Stimulated activated CD4-positive, alpha-beta T cell treated with anti-CD3 and anti-CD28 coated beads, Interleukin-4, amount 100 ng/mL, for 24 hours (primary cell): ENCODE data around the gene MRRF.
A peak's percentile ranks its signal among the peaks of the same experiment; 100 is the strongest.

Source experiments
- DNase-seq: peaks from one replicate; pipeline ENCODE4 v3.0.0-alpha.2; 2020

Gene MRRF

DNA sequence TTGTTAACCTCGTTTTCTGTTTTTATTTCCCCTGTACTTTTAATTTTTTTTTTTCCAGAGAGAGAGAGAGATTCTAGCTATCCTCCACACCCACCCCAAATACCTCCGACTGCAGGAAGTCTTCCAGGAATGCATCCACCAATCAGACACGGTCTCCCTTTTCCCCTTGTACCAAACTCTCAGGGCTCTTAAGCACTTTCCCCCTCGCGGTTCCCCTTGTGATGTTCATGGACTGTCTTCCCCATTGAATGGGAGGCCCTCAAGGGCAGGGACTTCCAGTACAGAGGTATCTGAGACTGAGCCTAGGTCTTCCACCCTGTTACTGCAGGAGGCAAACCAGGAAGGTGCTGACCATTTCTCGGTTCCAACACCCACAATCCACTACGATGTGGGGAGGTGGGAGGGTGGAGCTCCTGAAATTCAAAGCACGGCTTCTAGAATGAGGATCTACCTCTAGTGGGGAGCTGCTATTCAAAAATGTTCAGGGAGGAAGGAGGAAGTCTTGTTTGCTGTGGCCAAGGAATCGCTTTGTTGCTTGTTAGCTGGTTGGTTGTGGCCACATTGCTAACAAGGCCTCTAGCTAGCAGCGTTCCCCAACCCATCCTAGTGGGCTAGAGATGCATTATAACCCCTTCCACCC, 68.6 kb downstream of the MRRF start:
- no peak for DNase-seq

DNA sequence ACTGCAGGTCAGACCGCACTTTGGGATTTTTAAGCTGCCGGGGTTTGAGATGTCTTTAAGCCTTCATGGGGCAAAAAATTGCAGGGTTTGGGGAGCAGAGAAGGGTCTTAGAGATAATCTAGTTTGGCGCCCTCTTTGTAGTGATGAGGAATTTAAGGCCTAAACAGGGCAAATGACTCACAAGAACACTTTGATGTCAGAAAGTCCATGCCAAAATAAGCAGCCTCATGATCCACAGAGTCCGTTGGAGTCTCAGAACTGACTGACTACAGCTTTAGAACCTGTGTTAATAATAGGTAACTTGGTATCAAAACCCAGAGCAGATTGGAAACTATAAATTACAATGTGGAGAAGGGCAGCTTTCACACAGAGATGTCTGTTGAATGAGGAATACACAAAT, 70.2 kb downstream of the MRRF start:
- DNase-seq: no peak

DNA sequence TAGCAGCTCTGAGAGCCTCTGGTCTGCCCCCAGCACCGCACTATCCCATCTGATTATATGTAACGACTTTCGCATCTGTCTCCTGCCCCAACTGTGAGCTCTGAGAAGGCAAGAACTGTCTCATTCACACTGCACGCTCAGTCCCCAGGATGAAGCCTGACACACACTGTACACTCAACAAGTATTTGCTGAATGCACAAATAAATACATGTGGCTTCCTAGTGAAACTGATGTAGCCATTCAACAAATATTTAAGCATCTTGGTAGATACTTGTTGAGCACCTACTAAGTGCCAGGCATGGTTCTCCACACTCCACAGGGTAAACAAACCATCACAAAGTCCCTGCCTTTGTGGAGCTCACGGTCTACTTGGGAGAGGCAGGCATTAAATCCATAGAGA, 71.5 kb downstream of the MRRF start:
- DNase-seq: no peak

DNA sequence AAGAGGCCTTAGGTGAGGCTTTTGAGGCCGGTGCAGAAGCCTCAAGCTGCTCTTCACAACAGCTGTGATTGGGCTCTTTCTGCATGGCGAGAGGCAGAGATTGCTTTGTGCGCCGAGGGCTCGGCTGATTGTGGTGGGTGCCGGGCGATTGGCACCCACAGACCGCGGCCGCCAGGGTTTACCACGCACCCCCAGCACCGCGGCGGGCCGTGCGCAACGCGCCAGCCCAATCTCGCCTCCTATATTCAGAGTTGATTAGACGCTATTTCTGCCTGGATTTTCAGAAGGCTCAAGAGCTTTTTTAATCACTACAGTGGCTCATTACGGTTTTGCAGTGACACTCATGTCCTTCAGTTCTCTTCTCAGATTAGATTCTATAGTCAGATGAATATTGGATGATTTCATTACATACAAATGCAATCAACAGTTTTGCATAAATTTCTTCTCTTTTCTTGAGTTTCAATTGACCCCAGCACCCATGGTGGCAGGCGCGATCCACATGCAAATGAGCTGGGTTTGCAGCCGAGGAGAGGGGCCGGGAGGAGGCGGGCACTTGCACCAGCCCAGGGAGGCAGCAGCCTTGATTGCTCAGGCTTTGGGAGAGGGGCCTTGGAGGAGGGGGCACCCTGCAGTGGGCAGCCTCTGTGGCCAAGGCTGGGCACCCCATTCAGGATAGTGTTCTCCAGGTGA, 72.3 kb downstream of the MRRF start:
- DNase-seq: no peak

DNA sequence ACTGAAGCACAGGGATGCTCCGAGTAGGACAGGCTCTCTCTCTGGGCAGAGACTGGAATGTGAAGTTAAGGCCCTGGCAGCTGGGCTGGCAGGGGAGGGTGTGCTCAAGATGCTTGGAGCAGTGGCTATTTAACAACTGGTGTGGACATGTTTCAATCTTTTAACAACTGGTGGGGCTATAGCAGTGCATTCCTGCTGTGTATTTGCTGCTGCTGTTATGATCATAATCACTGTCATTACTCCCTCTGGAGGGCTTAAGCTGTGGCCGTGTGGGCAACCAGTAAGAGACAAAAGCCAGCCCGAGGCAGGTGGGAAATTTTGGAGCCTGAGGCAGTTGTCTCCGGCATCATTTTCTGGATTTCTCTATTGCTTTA, 72.9 kb downstream of the MRRF start:
- no peak for DNase-seq

DNA sequence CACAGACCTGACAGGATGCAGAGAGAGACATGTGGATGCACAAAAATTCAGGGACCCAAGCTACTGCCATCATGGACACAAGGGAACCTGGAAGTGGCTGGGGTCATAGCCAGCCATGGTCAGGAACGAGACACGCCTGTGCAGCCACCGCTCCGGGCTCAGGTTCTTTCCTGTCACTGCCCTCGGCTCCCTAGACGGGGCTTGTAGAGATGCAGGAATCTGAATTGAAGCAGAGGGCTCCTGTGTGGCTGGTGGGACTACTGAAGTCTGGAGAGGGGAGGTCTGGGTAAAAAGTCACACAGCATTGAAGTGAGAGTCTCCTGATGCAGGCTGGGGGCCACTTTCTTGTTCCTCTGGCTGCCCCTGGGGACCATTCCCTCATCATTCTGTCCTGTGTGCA, 73.9 kb downstream of the MRRF start:
- DNase-seq: no peak

DNA sequence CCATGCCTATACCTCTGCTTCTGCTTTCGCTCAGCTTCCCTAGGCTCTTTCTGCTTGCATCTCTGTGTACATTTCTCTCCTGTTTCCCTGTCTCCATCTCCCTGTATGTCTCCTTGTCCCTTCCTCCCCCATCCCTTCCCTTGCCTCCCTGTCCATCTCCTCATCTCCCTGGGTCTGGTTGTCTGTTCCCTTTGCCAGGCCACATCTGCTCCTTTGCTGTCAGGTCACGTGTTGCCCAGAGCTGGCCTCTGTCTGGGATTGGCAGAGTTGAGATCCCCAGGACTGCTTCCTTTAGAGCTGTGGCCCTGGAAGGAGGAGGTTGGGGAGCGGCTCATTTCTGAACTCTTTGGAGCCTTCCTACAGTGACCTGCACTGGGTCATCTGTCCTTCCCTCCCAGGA, 74.3 kb downstream of the MRRF start:
- DNase-seq: no peak

DNA sequence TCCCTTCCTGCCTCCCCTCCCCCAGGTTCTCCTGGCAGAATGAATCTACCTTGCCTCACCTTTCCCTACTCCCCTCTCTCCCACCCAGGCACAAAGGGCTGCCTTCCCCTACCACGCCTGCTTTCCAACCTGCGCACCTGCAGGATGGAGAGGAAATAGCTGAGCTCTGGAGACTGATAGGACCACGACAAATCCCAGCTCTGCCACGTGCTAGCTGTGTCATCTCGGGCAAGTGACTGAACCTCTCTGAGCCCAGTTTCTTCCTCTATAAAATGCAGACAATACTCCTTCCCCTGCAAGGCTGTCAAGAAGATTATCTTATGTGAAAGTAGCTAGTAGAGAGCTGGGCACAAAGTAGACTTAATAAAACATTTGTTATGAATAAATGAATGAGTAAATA, 74.9 kb downstream of the MRRF start:
- no peak for DNase-seq

DNA sequence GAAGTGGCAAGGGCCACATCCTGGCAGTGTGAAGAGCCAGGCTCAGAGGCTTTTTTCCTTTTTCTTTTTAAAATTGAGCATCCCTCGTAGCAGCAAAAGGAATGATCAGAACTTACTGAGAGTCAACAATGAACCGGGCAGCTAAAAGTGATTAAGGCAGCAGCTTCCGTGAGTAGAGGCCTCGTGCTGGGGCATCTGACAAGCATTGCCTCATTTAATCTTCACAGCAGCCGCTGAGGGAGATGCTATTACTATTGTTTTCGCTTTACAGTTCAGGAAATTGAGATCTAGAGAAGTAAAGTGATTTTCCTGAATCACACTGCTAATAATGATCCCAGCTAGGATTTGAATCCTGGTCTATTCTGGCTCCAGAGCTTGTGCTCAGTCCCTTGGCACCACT, 75.5 kb downstream of the MRRF start:
- no peak for DNase-seq

DNA sequence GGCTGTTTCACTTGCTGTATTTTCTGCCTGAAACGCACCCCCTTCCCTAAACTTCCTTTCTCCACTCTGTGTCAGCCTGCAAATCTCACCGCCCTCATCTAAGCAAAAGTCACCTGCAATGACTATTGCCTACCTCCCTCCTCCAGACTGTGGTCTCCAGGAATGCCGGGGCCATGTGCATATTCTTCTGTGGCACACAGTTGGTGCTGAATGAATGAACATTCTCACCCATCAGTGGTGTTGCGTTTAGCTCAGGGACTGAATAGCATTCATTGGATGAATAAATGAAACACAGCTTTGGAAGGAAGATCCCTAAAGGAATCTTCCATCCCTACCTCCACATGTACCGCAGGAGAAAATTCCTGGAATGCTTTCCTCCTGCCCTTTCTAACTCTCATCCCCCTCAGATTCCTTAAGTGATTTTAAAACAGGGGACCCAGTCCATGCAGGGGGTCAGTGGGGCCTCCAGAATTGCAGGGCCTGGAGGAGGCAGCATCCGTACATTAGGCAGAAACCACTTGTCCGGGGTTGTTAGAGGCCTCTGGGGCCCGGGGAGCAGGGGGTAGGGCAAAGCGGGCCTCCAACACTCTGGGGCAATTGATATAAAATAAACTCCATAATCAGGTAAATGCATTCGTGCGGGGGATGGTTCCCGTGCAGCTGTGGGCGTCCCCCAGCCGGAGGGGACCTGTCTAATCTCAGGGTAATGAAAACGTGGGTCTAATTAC, 77.8 kb downstream of the MRRF start:
- DNase-seq: no peak

DNA sequence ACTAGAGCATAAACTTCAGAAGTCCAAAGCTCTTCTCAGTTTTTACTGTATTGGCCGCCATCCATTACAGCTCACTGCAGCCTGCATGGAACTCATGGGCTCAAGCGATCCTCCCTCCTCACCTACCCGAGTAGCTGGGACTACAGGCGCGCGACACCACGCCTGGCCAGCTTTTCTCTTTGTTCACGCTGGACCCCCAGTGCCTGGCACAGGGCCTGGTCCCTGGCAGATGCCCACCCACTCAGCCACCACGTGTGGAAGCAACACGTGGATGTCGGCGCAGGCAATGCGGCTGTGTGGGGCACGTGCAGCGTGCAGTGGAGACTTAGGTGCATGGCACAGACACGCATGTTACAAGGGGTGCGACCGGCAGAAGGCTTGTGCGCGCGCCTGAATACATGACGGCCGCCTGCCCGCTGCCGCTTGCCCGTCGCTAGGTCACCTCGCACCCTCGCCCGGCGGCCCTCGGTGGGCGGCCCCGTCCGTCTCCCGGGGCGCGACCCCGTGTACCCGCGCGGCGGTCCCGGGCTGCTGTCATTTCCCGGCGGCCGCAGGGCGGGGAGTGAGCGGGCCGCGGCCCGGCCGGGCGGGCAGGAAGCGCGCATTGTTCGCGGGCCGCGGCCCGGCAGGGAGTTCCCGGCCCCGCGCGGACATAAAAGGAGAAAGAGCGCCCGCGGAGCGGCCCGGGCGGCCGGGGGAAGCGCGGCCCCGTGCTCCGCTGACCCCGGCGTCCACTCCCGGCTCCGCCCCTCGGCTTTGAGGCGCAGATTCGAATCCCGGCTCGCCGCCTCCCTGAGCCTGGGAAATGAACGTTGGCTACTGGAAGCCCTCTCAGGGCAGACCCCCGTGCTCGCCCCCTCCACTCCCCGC, 82.0 kb downstream of the MRRF start:
- DNase-seq: no peak

DNA sequence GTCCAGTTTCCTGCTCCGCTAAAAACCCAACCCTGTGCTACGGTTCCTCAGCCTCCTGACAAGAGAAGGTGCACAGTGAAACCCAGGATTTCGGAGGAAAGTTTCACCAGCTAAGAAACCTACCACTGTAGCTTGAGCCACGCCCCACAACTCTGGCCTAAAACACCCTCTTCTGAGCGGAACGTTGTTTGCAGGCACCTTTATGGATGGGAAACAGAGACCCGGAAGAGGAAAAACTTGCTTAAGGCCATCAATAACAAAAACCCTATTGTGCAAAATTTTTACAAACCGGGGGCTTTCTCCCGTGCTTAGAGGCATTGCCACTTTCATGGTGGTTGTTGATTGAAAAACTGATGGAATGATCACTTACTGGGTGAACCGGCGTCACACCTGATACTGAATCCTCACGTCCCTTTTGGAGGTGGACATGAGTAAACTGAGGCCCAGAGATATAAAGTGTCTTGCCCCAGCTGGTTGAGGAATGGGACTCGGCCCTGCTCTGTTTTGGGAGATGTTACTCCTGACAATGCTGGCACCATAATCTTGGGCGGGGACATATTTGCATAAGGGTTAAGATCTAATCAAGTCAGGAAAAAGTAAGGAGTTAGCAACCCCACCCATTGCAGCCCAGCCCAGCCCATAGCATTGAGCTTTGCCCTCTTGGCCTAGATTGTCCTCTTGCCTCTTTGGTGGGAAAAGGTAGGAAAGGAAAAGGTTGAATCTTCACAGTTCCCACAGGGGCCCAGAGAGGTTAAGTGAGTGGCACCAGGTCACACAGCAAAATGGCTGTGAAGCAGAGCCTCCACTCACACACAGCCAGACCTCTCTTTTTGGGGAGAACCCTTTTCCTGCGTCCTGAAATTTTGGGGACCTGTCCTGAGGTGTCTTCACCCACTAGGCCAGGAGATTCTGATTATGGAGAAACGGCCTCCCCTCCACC, 82.9 kb downstream of the MRRF start:
- no peak for DNase-seq

DNA sequence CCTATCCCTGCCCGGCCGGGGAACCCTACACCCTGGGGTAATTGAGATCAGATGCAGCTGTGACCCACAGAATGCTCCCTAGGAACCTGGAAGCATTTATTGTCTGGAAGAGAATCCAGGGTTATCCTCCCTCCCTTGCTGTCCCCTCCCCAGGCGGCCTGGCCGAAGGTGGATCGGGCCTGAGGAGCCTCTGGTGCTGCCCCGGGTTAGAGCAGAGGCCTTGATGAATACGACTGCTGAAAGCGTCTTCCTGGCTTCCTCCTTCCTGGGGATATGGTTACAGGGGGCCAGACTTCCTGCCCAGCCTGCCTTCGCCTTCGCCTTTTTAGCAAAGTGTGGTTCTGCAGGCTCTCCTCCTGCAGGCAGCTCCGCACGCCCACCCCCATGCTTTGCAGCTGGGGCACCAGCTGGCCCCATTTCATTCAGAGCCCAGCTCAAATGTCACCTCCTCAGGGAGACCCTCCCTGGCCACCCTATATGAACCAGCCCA, 83.7 kb downstream of the MRRF start:
- no peak for DNase-seq

DNA sequence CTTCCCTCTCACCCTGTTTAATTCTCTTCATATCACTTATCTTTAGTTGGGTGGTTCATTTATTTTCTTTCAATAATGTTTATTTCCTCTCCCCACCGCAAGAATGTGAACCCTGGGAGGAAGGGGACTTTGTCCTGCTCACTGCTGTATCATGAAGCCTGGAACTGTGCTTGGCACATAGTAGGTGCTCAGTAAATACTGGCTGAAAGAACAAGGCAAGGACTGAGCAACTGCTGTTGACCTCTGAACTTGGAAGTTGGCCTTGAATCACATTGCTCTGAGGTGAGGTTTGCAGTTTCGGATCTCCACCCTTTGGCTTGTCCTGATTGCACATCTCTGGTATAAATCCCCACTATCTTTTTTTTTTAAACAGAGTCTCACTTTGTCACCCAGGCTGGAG, 84.1 kb downstream of the MRRF start:
- no peak for DNase-seq

DNA sequence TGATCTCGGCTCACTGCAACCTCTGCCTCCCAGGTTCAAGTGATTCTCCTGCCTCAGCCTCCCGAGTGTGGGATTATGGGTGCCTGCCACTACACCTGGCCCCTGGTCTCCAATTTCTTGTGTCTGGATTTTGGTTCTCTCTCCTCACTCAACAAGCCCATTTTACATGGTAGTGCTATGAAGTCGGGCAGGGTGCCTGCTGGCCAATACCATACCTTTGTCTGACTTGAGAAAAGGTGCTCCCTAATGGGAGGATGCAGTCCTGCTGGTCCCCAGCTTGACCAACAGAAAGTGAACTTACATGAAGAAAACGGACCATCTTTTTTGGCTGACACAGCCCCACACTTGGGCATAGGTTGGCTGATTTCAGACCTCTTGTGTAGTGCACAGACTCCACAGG, 84.5 kb downstream of the MRRF start:
- DNase-seq: no peak

DNA sequence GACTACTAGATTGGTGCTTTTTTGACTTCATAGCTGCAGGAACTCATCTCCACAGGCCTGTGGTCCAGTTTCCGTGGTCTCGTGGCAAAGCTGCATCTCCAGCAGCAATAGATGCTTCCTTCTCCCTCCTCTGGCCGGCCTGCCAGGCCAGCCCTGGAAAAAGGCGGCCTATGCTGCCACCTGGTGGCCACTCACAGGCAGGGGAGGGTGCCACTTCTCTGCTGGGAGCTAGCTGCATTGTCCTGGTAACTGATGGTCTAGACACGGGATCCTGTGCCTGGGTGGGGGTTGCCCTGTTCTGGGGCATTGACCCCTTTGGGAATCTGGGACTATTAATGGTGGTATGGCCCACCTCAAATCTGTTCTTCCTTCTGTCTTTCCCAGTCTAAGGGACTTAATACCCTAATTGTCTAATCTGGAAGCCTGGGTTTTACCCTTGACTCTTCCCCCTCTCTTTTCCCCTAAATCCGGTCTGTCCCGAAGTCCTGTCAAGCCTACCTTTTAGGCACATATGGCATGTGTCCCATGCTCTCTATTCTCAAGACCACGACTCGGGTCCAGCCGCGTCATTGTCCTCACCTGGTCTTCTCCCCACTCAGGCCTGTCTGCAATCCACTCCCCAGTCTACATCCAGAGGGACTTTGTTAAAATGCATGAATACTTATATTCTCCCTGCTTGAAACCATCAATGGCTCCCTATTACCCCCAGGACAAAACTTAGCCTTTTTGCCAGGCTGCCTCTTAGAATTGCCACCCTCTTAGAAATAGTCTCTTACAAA, 86.1 kb downstream of the MRRF start:
- DNase-seq: peak; percentile 80

DNA sequence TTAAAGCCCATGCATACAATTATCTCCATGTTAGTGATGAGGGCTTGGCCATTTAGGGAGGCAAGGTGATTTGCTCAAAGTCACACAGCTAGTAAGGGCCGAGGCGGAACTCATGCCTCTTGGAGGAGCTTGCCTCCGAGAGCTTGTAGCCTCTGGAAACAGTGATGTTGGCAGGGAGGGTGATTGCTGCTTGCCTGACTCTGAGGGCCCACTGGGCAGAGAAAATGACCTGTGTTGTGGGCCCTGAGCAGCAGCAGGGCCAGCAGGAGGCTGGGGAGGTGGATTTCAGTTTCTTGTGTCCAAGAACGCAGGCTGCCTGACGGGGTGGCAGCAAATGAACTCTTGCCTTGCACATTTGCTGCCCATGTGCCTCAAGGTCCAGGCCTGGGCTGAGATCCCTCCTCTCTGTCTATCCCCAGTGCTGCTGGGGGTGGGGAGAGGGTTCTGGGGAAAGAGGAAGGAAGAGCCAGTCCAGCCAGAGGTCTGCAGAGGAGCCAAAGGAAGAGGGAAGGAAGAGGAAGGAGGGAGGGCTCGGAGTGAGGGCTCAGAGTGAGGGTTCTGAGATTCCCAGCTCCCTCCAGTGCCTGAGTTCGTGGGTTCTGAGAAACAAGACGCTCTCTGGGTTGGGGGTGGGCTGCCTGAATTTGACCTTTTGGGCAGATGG, 90.0 kb downstream of the MRRF start:
- DNase-seq: no peak

DNA sequence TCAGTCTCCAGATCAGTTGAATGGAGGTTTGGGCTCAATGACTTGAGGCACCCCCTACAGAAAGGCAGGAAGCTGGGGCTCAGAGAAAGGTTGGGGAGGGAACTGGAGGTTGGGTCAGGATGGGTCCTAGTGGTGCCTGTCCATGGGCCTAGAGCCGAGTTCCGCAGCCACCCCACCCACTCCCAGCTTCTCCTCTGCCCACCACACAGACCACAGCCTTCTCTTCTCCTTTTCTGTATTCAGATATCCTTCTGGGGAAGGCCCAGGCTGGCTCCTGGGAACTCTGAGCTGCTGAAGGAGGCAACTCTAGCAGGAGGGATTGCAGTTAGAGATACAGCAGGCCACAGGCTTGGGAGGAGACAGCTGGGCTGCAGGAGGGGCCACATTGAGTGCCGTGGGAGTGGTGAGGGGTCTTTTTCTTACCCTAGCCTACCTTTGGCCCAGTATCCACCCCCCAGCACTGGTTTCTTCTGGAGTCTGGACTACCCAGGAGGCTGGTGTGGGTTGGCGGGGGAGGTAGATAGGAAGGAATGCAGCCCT, 90.7 kb downstream of the MRRF start:
- no peak for DNase-seq

DNA sequence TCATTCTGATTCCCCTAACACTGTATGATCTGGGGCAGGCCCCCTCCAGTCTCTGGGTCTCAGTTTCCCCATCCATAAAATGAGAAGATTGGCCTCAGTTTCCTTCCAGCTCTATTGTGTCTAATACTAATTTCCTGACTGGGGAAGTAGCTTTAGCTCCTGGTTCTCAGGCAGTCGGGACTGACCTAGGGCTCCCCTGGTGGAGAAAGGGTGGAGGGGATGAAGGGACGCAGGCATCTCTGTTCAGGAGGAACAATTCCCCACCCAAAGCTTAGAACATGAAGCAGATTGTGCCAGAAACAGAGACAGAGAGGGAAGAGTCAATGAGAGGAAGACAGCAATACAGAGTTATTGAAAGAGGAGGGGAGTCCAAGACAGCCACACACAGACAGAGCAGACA, 91.9 kb downstream of the MRRF start:
- DNase-seq: no peak

DNA sequence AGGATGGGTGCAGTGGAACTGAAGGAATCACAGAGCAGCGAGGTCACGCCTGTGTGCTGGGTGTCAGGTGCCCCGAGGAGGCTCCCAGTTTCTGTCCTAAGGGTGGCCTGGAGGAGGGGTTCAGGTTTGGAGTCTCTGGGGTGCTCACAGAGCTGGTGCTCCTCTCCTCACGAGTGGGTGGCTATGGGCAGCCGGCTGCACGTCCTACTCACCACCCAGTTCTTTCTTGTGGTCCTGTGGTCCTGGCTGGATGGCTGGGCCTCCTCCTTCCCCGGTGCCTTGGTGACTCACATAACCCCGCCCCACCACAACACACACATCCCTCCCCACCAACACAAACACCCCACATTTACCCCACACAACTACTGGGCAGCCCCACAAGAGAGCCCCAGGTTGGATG, 96.2 kb downstream of the MRRF start:
- no peak for DNase-seq
